Measurements from ENCODE around the gene MRPS2. TPM values are rescaled to one million over a fixed set of nuclear protein-coding genes. Genes with fewer than 3 reads are reported as not detected.
"Not testable (repeated sequence)": the region's sequence is repeated elsewhere in the genome, so short reads cannot be mapped to it uniquely, and the experiment has no call there.

The MRPS2 gene
- polyA plus RNA-seq, 4 donors = 32.4 to 65.9 (median 41.6) TPM

DNA sequence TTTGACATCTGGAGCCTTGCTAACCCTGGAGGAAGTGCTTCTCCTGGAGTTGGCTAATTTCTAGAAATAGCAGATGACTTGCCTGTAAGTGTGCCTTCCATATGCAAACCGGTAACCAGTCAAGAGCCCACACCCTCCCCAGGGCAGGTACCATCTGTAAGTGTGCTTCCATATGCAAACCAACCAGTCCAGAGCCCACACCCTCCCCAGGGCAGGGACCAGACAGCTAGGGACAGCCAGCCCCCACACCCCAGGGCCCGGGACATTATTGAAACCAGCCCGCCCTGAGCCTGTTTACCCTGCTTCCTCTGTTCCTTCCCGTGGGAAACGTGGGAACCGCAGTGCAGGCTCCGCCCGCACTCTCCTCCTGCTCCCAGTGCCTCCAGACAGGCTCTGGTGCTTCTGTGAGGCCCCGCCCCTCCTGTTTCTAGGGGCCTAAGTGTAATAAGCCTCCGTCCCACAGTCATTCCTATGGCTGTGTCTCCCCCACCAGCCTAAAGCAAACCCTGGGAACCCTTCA, 33.8 kb downstream of the MRPS2 start:
- 24 to 32% (median 28%) methylated on average over 8 to 10 of the region's 10 CpGs for WGBS, 3 donors
- DNase-seq, FAIRE-seq: not testable (repeated sequence)

DNA sequence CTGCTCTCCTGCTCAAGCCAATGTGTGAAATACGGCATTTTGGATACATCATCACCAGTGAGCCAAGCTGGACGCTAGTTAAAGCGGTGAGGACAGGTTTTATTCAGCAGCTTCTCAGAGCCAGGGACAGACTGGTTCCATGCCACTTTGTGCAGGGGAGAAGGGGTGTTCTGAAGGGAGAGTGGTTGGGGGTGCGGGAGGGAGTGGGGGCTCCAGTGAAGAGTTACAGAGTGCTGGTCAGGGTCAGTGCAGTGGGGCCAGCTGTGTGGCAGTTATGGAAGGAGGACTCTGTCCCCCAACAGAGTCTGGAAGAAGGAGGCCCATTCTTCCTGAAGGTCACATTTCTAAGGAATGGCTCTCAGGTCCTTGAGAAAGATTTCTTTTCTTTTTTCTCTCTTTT, 34.3 kb downstream of the MRPS2 start:
- 73 to 79% (median 75%) methylated on average over 4 of the region's 4 CpGs for WGBS, 3 donors
- not testable (repeated sequence) for H3K4me3 ChIP-seq (ENCODE audit: low read depth in 1 of 3, low read length in 3 of 3); H3K27me3 ChIP-seq (ENCODE audit: control insufficient read depth in 3 of 3, insufficient read depth in 3 of 3, low read length in 3 of 3); H3K36me3 ChIP-seq (ENCODE audit: control insufficient read depth in 3 of 3, insufficient read depth in 2 of 3, low read depth in 1 of 3, low read length in 3 of 3); H3K4me1 ChIP-seq (ENCODE audit: control insufficient read depth in 3 of 3, insufficient read depth in 2 of 3, low read depth in 1 of 3, low read length in 2 of 3); DNase-seq; H3K27ac ChIP-seq (ENCODE audit: low read depth in 1 of 3, low read length in 2 of 3); H3K9me3 ChIP-seq (ENCODE audit: control insufficient read depth in 2 of 2, insufficient read depth in 1 of 2, low read depth in 1 of 2, low read length in 1 of 2); FAIRE-seq

More for the DNA sequence above, 33.8 kb downstream of the MRPS2 start:
- not testable (repeated sequence) for H3K9me3 ChIP-seq (ENCODE audit: control insufficient read depth in 2 of 2, insufficient read depth in 1 of 2, low read depth in 1 of 2, low read length in 1 of 2); H3K4me3 ChIP-seq (ENCODE audit: low read depth in 1 of 3, low read length in 3 of 3); H3K36me3 ChIP-seq (ENCODE audit: control insufficient read depth in 3 of 3, insufficient read depth in 2 of 3, low read depth in 1 of 3, low read length in 3 of 3); H3K27me3 ChIP-seq (ENCODE audit: control insufficient read depth in 3 of 3, insufficient read depth in 3 of 3, low read length in 3 of 3); H3K27ac ChIP-seq (ENCODE audit: low read depth in 1 of 3, low read length in 2 of 3); H3K4me1 ChIP-seq (ENCODE audit: control insufficient read depth in 3 of 3, insufficient read depth in 2 of 3, low read depth in 1 of 3, low read length in 2 of 3)

DNA sequence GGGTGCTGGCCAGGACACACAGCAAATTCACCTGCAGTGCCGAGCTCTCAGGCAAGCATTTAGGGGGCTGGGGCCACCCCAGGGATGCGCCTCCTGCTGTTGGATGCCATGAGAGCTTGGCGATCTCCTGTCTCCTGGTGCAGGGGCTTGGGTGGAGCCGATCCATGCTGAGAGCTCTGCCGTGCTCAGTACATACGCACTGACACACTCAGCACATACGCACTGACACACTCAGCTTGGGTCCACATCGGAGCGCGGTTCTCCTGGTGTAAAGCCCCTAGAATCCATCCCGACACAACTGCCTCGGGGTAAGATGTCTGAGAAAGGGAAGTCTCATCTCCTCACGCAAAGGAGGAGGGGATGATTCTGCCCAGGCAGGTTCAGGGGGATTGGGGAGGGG, 35.1 kb downstream of the MRPS2 start:
- H3K27me3 ChIP-seq (ENCODE audit: control insufficient read depth in 3 of 3, insufficient read depth in 3 of 3, low read length in 3 of 3); DNase-seq; H3K36me3 ChIP-seq (ENCODE audit: control insufficient read depth in 3 of 3, insufficient read depth in 2 of 3, low read depth in 1 of 3, low read length in 3 of 3); H3K4me1 ChIP-seq (ENCODE audit: control insufficient read depth in 3 of 3, insufficient read depth in 2 of 3, low read depth in 1 of 3, low read length in 2 of 3); FAIRE-seq; H3K9me3 ChIP-seq (ENCODE audit: control insufficient read depth in 2 of 2, insufficient read depth in 1 of 2, low read depth in 1 of 2, low read length in 1 of 2); H3K27ac ChIP-seq (ENCODE audit: low read depth in 1 of 3, low read length in 2 of 3); H3K4me3 ChIP-seq (ENCODE audit: low read depth in 1 of 3, low read length in 3 of 3): not testable (repeated sequence)
- WGBS, 3 donors = 78 to 88% (median 81%) methylated on average over 11 to 13 of the region's 13 CpGs

DNA sequence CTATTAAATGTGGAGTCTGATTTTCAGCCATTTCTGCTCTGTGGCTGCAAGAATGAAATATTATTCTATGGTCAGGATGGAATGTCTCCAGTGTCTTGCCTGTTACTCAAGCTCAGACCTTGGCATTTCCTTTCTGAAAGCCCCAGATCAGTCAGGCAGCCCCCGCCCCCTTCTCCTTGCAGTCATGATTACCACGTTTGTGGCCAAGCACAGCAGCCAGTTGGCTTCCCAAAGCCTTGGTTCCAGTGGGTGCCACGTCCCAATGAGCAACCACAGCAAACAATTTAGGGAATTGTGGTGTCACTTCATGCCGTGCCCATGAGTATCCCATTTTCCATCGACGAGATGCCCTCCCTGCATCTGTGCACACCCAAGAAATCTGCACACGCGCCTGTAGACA, 35.7 kb downstream of the MRPS2 start:
- H3K36me3 ChIP-seq (ENCODE audit: control insufficient read depth in 3 of 3, insufficient read depth in 2 of 3, low read depth in 1 of 3, low read length in 3 of 3) = no peaks in the 10 kb centered on the region
- no peaks in the 10 kb centered on the region for H3K9me3 ChIP-seq (ENCODE audit: control insufficient read depth in 2 of 2, insufficient read depth in 1 of 2, low read depth in 1 of 2, low read length in 1 of 2)
- DNase-seq = no peak
- H3K27me3 ChIP-seq (ENCODE audit: control insufficient read depth in 3 of 3, insufficient read depth in 3 of 3, low read length in 3 of 3) = peaks cover 0 to 4% (median 2%) of the 10 kb centered on the region in 3 donors
- H3K4me1 ChIP-seq (ENCODE audit: control insufficient read depth in 3 of 3, insufficient read depth in 2 of 3, low read depth in 1 of 3, low read length in 2 of 3) = no peaks in the 10 kb centered on the region
- H3K27ac ChIP-seq (ENCODE audit: low read depth in 1 of 3, low read length in 2 of 3) = no peak overlapping the region
- FAIRE-seq = no peak
- WGBS, 3 donors = 63 to 81% (median 79%) methylated on average over 8 of the region's 8 CpGs
- no peak overlapping the region for H3K4me3 ChIP-seq (ENCODE audit: low read depth in 1 of 3, low read length in 3 of 3)

DNA sequence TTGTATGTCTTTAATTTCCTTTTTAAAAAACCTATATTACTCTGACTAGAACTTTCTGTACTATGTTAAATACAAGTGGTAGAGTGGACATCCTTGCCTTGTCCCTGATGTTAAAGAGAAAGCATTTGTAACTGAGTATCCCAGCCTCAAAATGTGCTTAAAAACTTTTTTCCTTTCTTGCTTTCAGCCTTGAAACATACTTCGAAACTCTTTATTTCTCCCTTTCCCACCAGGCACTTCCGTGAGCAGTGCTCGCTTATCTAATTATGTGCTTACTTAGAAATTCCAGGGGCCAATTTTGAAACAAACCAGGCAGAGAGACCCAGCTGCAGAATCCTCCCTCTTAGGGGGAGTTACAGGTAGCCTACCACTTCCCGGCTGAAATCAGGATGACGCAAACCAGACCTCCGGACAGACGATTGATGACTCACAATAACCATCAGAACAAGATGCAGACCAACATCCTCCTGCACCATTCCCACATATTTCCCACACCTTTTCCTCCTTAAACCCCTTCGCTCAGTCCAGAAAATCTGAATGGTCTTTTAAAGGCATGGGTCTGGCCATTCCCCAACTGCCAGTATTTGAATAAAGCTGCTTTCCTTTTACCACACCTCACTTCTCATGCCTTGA, 42.9 kb downstream of the MRPS2 start:
- H3K4me1 ChIP-seq (ENCODE audit: control insufficient read depth in 3 of 3, insufficient read depth in 2 of 3, low read depth in 1 of 3, low read length in 2 of 3); H3K36me3 ChIP-seq (ENCODE audit: control insufficient read depth in 3 of 3, insufficient read depth in 2 of 3, low read depth in 1 of 3, low read length in 3 of 3); H3K4me3 ChIP-seq (ENCODE audit: low read depth in 1 of 3, low read length in 3 of 3); H3K27ac ChIP-seq (ENCODE audit: low read depth in 1 of 3, low read length in 2 of 3); DNase-seq; FAIRE-seq; H3K9me3 ChIP-seq (ENCODE audit: control insufficient read depth in 2 of 2, insufficient read depth in 1 of 2, low read depth in 1 of 2, low read length in 1 of 2); H3K27me3 ChIP-seq (ENCODE audit: control insufficient read depth in 3 of 3, insufficient read depth in 3 of 3, low read length in 3 of 3): not testable (repeated sequence)
- WGBS, 3 donors = 43 to 76% (median 66%) methylated on average over 8 of the region's 8 CpGs

DNA sequence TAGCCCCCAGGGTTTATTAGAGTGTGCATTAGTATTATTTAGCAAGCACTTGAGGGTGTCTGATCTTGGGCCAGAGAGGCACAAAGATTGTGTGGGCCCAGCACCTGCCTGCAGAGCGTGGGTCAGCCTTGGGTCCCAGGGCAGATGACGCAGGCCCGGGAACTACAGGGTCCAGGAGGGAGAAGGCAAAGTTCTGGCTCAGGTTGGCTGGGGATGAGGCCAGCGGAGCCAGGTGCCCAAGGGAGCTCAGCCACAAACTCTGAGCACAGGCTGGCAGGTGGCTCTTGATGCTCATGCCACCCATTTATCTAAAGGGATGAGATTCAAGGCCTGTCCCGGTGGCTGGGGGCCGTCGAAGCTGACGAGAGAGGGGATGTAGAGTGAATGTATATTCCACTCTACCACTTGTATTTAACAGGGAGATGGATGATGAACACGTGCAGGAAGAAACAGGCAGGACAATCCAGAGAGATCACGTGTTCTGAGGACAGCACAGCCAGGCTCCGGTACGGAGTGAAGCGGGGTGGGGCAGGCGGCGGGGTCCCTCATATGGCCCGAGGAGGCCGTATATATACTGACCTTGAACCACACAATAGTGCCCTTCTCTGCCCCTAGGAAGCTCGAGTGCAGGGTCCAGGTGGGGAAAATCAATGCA, 44.6 kb downstream of the MRPS2 start:
- 71 to 73% (median 72%) methylated on average over 18 of the region's 18 CpGs for WGBS, 3 donors
- H3K4me3 ChIP-seq (ENCODE audit: low read depth in 1 of 3, low read length in 3 of 3) = no peak overlapping the region
- H3K27ac ChIP-seq (ENCODE audit: low read depth in 1 of 3, low read length in 2 of 3) = no peak overlapping the region
- no peaks in the 10 kb centered on the region for H3K4me1 ChIP-seq (ENCODE audit: control insufficient read depth in 3 of 3, insufficient read depth in 2 of 3, low read depth in 1 of 3, low read length in 2 of 3)
- DNase-seq = no peak
- H3K9me3 ChIP-seq (ENCODE audit: control insufficient read depth in 2 of 2, insufficient read depth in 1 of 2, low read depth in 1 of 2, low read length in 1 of 2) = no peaks in the 10 kb centered on the region
- no peak for FAIRE-seq
- no peaks in the 10 kb centered on the region for H3K27me3 ChIP-seq (ENCODE audit: control insufficient read depth in 3 of 3, insufficient read depth in 3 of 3, low read length in 3 of 3)
- H3K36me3 ChIP-seq (ENCODE audit: control insufficient read depth in 3 of 3, insufficient read depth in 2 of 3, low read depth in 1 of 3, low read length in 3 of 3) = no peaks in the 10 kb centered on the region

DNA sequence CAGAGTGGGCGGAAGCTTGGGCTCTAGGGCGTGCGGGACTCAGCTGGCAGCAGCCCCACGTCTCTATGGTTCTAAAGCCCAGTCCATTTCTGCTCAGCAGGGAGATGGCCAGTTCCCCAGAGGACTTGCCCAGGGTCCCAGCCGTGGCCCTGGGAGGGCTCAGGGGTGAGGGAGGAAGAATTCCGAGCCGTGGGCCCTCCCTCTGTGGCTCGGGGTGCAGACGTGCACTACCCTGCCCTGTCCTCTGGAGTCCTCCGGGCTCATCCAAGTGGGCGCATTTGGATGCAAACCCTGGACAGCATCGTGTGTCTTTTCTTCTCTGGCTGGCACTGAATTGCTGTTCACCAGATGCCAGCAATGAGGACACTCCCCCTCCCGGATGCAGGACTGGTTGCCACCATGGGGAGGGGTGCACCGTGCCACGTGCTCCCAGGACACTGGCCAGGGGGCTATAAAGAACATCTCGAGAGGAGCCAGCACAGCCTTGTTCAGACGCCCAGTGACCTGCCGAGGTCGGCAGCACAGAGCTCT, 45.2 kb downstream of the MRPS2 start, which contains the start of gene OBP2A:
Gene OBP2A (plus strand): TSS at position 481 of the 531 bp plus-strand sequence. CDS start 55 bp downstream, outside the sequence.
- not testable (repeated sequence) for H3K27me3 ChIP-seq (ENCODE audit: control insufficient read depth in 3 of 3, insufficient read depth in 3 of 3, low read length in 3 of 3); H3K9me3 ChIP-seq (ENCODE audit: control insufficient read depth in 2 of 2, insufficient read depth in 1 of 2, low read depth in 1 of 2, low read length in 1 of 2); H3K4me1 ChIP-seq (ENCODE audit: control insufficient read depth in 3 of 3, insufficient read depth in 2 of 3, low read depth in 1 of 3, low read length in 2 of 3); H3K27ac ChIP-seq (ENCODE audit: low read depth in 1 of 3, low read length in 2 of 3); H3K36me3 ChIP-seq (ENCODE audit: control insufficient read depth in 3 of 3, insufficient read depth in 2 of 3, low read depth in 1 of 3, low read length in 3 of 3); H3K4me3 ChIP-seq (ENCODE audit: low read depth in 1 of 3, low read length in 3 of 3); FAIRE-seq; DNase-seq
- 63 to 68% (median 66%) methylated on average over 12 to 15 of the region's 19 CpGs for WGBS, 3 donors

DNA sequence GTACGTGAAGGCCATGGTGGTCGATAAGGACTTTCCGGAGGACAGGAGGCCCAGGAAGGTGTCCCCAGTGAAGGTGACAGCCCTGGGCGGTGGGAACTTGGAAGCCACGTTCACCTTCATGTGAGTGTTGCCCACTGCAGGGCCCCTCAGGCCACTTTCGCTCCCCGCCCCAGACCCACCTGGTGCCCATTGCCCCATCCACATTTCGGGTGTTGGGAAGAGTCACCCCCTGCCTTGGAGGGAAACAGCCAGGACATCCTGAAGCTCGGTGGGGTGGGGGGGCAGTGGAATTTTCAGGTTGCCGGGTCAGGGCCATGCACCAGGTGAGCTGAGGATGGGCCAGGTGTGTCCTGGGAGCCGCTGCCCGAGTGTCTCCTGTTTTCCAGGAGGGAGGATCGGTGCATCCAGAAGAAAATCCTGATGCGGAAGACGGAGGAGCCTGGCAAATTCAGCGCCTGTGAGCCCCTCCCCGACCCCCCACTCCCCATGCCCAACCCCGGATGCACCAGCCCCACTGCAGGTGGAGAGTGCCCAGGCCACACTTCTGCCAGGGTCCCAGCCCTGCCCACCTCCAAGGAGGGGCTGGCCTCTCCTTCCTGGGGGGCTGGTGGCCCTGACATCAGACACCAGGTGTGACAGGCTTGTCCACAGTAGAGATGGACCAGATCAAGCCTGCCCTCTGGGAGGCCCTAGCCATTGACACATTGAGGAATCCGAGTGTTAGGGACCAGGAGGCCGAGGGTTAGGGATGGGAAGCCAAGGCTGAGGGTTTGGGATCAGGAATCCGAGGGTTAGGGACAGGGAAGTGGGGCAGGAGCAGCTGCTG, 46.5 kb downstream of the MRPS2 start:
- 66 to 85% (median 76%) methylated on average over 15 to 20 of the region's 21 CpGs for WGBS, 3 donors
- H3K27me3 ChIP-seq (ENCODE audit: control insufficient read depth in 3 of 3, insufficient read depth in 3 of 3, low read length in 3 of 3); H3K4me1 ChIP-seq (ENCODE audit: control insufficient read depth in 3 of 3, insufficient read depth in 2 of 3, low read depth in 1 of 3, low read length in 2 of 3); H3K36me3 ChIP-seq (ENCODE audit: control insufficient read depth in 3 of 3, insufficient read depth in 2 of 3, low read depth in 1 of 3, low read length in 3 of 3); H3K27ac ChIP-seq (ENCODE audit: low read depth in 1 of 3, low read length in 2 of 3); H3K9me3 ChIP-seq (ENCODE audit: control insufficient read depth in 2 of 2, insufficient read depth in 1 of 2, low read depth in 1 of 2, low read length in 1 of 2); DNase-seq; H3K4me3 ChIP-seq (ENCODE audit: low read depth in 1 of 3, low read length in 3 of 3); FAIRE-seq: not testable (repeated sequence)
